Lower leg skin (tissue), 3 donors: ENCODE results near the gene SALL2.

Experiments used
- POLR2A ChIP-seq, 2 donors: fragments of 450-650 bp; IDR thresholded peaks; one replicate each; pipeline ENCODE4 v1.6.1; 2016 to 2017; ENCODE audit warnings: antibody characterized with exemption in 2 of 2, mild to moderate bottlenecking in 1 of 2, moderate library complexity in 1 of 2
- TF ChIP-seq, protein P1 (sequence below), 3 donors: fragments of 450-650 bp; IDR thresholded peaks; one replicate each; pipeline ENCODE4 v1.5.1; 2016; ENCODE audit warnings: antibody characterized with exemption in 3 of 3, mild to moderate bottlenecking in 3 of 3, moderate library complexity in 2 of 3

DNA sequence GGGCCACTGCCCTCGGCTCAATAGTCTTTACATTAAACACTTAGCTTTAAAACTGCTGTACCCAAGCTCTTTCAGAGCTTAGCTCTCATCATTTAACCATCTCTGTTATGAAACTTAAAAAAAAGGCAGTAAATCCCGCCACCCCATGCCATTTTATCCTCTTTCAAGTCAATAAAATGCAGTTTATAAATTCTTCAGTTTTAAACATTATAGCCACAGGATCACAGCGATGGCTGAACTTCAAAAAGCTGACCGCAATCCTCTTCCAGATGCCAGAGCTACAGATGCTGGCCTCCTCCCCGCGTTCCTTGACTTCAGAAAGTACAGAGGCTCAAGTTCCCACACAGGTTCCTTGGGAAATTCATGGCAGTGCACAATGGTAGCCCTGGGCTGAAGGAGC is 49.5 kb upstream of the SALL2 start:
- TF ChIP-seq, protein P1, sequence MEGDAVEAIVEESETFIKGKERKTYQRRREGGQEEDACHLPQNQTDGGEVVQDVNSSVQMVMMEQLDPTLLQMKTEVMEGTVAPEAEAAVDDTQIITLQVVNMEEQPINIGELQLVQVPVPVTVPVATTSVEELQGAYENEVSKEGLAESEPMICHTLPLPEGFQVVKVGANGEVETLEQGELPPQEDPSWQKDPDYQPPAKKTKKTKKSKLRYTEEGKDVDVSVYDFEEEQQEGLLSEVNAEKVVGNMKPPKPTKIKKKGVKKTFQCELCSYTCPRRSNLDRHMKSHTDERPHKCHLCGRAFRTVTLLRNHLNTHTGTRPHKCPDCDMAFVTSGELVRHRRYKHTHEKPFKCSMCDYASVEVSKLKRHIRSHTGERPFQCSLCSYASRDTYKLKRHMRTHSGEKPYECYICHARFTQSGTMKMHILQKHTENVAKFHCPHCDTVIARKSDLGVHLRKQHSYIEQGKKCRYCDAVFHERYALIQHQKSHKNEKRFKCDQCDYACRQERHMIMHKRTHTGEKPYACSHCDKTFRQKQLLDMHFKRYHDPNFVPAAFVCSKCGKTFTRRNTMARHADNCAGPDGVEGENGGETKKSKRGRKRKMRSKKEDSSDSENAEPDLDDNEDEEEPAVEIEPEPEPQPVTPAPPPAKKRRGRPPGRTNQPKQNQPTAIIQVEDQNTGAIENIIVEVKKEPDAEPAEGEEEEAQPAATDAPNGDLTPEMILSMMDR (IDR thresholded peaks at IDR 0.05), result no peak
- no peak for TF ChIP-seq POLR2A (IDR thresholded peaks at IDR 0.05)
